Breast epithelium (tissue), 4 donors: ENCODE measurements around the gene NOX5. TPM values are rescaled to one million over a fixed set of nuclear protein-coding genes. Genes with fewer than 3 reads are reported as not detected.

Experiments
- DNase-seq, 2 donors: peaks; one replicate each; pipeline ENCODE4 v3.0.0-alpha.2; 2019; ENCODE audit warnings: low spot score in 2 of 2
- H3K27ac ChIP-seq, 2 donors: fragments of 200-600 bp; sonication (generic) in 1 of 2; one replicate each; pipeline ENCODE4 v1.5.1; 2016 to 2019; ENCODE audit warnings: mild to moderate bottlenecking in 1 of 2
- H3K27me3 ChIP-seq, 2 donors: fragments of 200-600 bp; sonication (generic) in 1 of 2; one replicate each; pipeline versions ENCODE4 v1.5.1 to v1.6.0; 2017 to 2019; ENCODE audit warnings: control low read depth in 1 of 2, mild to moderate bottlenecking in 1 of 2
- H3K36me3 ChIP-seq: fragments of 200-600 bp; one replicate; pipeline ENCODE4 v1.5.1; 2019
- H3K4me1 ChIP-seq, 2 donors: fragments of 200-600 bp; sonication (generic); one replicate each; pipeline ENCODE4 v1.5.1; 2016 to 2019; ENCODE audit warnings: control low read depth in 1 of 2
- H3K4me3 ChIP-seq, 3 donors: fragments of 200-600 bp; sonication (generic); 1 replicate in 2 of 3; 2 replicates in 1 of 3; pipeline ENCODE4 v1.5.1; 2016 to 2019; ENCODE audit warnings: mild to moderate bottlenecking in 3 of 3, moderate library complexity in 2 of 3
- H3K9me3 ChIP-seq, 2 donors: fragments of 200-600 bp; sonication (generic) in 1 of 2; one replicate each; pipeline ENCODE4 v1.5.1; 2016 to 2019; ENCODE audit warnings: control low read depth in 1 of 2
- POLR2A ChIP-seq: fragments of 450-650 bp; IDR thresholded peaks from one replicate; pipeline ENCODE4 v1.6.1; 2016; ENCODE audit warnings: antibody characterized with exemption, mild to moderate bottlenecking, moderate library complexity
- POLR2AphosphoS5 ChIP-seq, 3 donors: sonication (generic); formaldehyde crosslinking; IDR thresholded peaks; one replicate each; pipeline ENCODE4 v1.6.1; 2017; ENCODE audit warnings: antibody characterized with exemption in 3 of 3
- intact Hi-C: fragments of 100-400 bp; cut with DNase I; formaldehyde crosslinking; loops from one replicate; pipeline ENCODE4 v1.15.1; 2023; ENCODE audit warnings: low total_unique reads
- total RNA-seq, 3 donors: library from RNA; depleted of rRNA; stranded (reverse); fragments of >200 nt; gene quantifications; one replicate each; pipeline ENCODE4 v1.1.0, GENCODE V29; 2016
- TF ChIP-seq, protein P1 (sequence below), 3 donors: fragments of 450-650 bp; IDR thresholded peaks; one replicate each; pipeline ENCODE4 v1.5.1; 2016 to 2017; ENCODE audit warnings: antibody characterized with exemption in 3 of 3, mild to moderate bottlenecking in 3 of 3, moderate library complexity in 3 of 3

Gene NOX5
- total RNA-seq, 3 donors from 2014 or later: 1.0 to 2.6 (median 1.9) TPM

DNA sequence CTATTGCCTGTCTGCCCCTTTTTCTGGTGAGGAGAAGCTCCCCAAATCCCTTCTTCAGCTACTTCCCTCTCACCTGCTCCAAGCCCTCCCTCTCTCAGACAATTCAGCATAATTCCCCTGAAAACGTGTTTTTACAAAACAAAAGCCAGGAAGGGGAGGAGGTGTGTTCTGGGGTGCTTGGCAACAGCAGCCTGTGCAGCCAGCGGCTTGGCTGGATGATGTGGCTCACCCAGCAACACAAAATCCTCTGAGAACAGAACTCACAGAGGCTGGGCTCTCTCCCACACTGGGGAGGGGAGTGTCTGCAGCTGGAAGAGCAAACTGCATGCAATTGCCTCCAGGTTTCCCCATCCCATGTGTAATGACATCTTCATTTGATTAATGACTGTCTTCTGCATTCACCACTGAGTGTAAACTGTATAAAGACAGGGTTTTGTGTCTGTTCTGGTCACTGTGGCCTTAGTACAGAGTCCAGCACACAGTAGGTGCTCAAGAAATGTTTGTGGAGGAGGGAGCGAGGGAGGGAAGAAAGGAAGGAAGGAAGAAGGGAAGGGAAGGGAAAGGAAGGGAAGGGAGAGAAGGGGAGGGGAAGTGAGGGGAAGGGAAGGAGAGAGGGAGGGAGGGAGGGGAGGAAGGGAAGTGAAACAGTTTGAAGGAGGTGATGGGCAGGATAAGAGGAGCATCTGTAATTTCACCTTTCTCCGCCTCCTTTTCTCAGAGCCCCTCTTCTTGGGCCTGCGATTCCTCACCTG, 75.9 kb downstream of the NOX5 start:
- TF ChIP-seq POLR2A: no peak
- TF ChIP-seq, protein P1, sequence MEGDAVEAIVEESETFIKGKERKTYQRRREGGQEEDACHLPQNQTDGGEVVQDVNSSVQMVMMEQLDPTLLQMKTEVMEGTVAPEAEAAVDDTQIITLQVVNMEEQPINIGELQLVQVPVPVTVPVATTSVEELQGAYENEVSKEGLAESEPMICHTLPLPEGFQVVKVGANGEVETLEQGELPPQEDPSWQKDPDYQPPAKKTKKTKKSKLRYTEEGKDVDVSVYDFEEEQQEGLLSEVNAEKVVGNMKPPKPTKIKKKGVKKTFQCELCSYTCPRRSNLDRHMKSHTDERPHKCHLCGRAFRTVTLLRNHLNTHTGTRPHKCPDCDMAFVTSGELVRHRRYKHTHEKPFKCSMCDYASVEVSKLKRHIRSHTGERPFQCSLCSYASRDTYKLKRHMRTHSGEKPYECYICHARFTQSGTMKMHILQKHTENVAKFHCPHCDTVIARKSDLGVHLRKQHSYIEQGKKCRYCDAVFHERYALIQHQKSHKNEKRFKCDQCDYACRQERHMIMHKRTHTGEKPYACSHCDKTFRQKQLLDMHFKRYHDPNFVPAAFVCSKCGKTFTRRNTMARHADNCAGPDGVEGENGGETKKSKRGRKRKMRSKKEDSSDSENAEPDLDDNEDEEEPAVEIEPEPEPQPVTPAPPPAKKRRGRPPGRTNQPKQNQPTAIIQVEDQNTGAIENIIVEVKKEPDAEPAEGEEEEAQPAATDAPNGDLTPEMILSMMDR (IDR thresholded peaks at IDR 0.05): no peak
- TF ChIP-seq POLR2AphosphoS5 (IDR thresholded peaks at IDR 0.05): no peak
- no peaks in the 10 kb centered on the region for H3K9me3 ChIP-seq
- DNase-seq: no peak
- H3K4me3 ChIP-seq: no peak overlapping the region
- H3K4me1 ChIP-seq: no peaks in the 10 kb centered on the region
- H3K27me3 ChIP-seq: no peaks in the 10 kb centered on the region
- H3K27ac ChIP-seq: peak overlapping the region; percentile 52 to 54
- intact Hi-C loops: no loop called here
- H3K36me3 ChIP-seq: no peaks in the 10 kb centered on the region

DNA sequence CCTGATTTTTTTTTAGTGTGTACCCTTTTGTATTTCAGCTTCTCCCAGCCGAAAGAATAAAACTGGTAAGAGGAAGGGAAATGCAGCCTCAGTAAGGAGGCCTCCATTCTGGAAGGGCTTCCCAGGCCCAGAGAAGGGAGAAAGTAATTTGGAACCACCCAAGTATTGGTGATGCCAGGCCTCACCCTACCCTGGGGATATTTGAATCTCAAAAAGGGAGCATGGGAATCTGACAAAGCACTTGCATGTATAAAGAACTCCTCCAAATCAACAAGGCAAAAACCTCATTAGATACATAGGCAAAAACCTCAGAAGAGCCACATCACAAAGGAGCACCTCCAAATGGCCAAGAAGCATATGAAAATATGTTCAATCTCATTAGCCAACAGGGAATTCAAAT, 77.2 kb downstream of the NOX5 start:
- H3K27ac ChIP-seq: peak overlapping the region; percentile 52 to 54
- H3K4me1 ChIP-seq: no peaks in the 10 kb centered on the region
- H3K27me3 ChIP-seq: no peaks in the 10 kb centered on the region
- H3K9me3 ChIP-seq: no peaks in the 10 kb centered on the region
- TF ChIP-seq, protein P1 (IDR thresholded peaks at IDR 0.05): no peak
- TF ChIP-seq POLR2A: no peak
- DNase-seq: no peak
- no peaks in the 10 kb centered on the region for H3K36me3 ChIP-seq
- intact Hi-C loops: no loop called here
- H3K4me3 ChIP-seq: no peak overlapping the region

DNA sequence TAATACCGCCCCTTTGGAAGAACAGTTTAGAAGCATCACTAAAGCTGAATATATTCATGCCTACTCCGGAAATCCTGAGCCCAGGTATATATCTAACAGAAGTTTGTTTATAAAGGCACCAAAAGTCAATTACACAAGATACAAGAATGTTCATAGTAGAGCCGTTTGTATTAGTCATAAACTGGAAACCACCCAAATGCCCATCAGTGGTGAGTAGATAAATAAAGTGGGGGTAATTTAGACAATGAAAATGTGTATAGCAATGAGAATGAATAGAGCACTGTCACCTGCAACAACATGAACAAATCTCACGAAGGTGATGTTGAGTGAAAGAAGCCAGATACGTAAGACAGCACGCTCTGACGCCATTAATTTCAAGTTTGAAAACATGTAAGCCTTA, 77.7 kb downstream of the NOX5 start:
- TF ChIP-seq, protein P1 (IDR thresholded peaks at IDR 0.05): no peak
- TF ChIP-seq POLR2A (no peak), POLR2AphosphoS5 (IDR thresholded peaks at IDR 0.05) (no peak)
- no peaks in the 10 kb centered on the region for H3K9me3 ChIP-seq
- intact Hi-C loops: no loop called here
- H3K4me1 ChIP-seq: no peaks in the 10 kb centered on the region
- H3K27ac ChIP-seq: peak overlapping the region; percentile 54 to 59
- no peak for DNase-seq
- no peaks in the 10 kb centered on the region for H3K36me3 ChIP-seq
- H3K27me3 ChIP-seq: no peaks in the 10 kb centered on the region
- H3K4me3 ChIP-seq: no peak overlapping the region

DNA sequence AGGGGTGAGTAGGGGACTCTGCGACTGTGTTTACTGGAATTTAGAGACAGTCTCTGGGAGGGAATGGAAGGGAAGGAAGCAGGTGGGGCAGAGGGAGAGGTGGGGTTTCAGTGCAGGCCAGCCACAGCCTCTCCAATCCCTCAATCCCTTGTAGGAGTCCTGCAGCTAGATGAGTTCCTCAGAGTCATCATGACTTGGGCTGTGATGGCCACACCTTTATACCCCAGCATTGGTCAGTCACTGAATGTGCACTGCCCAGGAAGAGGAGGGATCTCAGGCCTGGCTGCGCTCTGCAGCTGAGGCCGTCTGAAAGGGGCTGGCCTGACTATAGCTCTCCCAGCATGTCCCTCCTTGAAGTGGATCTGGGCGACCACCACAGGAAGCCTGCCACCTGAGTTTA, 78.6 kb downstream of the NOX5 start:
- Histone ChIP-seq H3K27ac (peak overlapping the region in 1 of 2 donors; percentile 38), H3K27me3 (no peaks in the 10 kb centered on the region), H3K4me3 (no peak overlapping the region), H3K9me3 (no peaks in the 10 kb centered on the region), H3K4me1 (no peaks in the 10 kb centered on the region), H3K36me3 (no peaks in the 10 kb centered on the region)
- intact Hi-C loops: no loop called here
- TF ChIP-seq, protein P1 (IDR thresholded peaks at IDR 0.05): no peak
- no peak for TF ChIP-seq POLR2AphosphoS5 (IDR thresholded peaks at IDR 0.05)
- TF ChIP-seq POLR2A: no peak
- no peak for DNase-seq

DNA sequence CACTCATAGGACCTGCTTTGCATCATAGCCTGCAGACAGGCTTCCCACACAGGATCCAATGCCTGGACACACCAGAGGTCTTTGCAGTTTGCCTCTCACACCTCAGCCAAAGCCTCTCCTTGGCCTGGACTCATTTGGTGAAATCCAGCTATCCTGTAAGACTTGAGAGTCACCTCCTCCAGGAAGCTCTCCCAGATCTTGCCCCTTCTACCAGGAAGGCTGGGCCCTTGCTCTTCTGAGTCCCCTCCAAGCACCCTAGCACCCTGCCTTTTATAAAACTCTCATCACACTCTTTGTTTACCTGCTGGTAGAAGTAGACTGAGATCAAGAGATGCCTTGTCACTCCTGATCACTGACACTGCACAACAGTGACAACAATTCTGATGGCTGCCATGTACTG, 79.1 kb downstream of the NOX5 start:
- Histone ChIP-seq H3K36me3 (no peaks in the 10 kb centered on the region), H3K27me3 (no peaks in the 10 kb centered on the region), H3K4me3 (no peak overlapping the region), H3K9me3 (no peaks in the 10 kb centered on the region), H3K4me1 (no peaks in the 10 kb centered on the region), H3K27ac (peak overlapping the region in 1 of 2 donors; percentile 20)
- intact Hi-C loops: no loop called here
- TF ChIP-seq, protein P1 (IDR thresholded peaks at IDR 0.05): no peak
- no peak for TF ChIP-seq POLR2A
- TF ChIP-seq POLR2AphosphoS5 (IDR thresholded peaks at IDR 0.05): no peak
- DNase-seq: no peak
